ENCODE data around the gene LARGE1.

- TF ChIP-seq CTCF (IDR thresholded peaks at IDR 0.05) (no peak), POLR2A (IDR thresholded peaks at IDR 0.05) (no peak)
Observed at GRCh38 chr22:33535937-33536875, 384.1 kb downstream of the LARGE1 start.

Measured in tibial nerve (tissue), 3 donors.